Measurements from ENCODE around the gene KRT84. TPM values are rescaled to one million over a fixed set of nuclear protein-coding genes. Genes with fewer than 3 reads are reported as not detected.

KRT84 gene
- total RNA-seq, 1 donor from 2014 or later: not detected

GRCh38 chr12:52391618-52392002 lies 6.2 kb upstream of the KRT84 start:
- ATAC-seq (ENCODE audit: poor library complexity) (peak; percentile 93), DNase-seq (peak; percentile 82)
- intact Hi-C loops (cut with DNase I): no loop called here

- intact Hi-C loops (cut with DNase I): no loop called here
- peak; percentile 30 for ATAC-seq (ENCODE audit: poor library complexity)
Measured at GRCh38 chr12:52390739-52391617, 5.5 kb upstream of the KRT84 start.

GRCh38 chr12:52389313-52390207 lies 4.1 kb upstream of the KRT84 start:
- DNase-seq (no peak), ATAC-seq (ENCODE audit: poor library complexity) (no peak)
- intact Hi-C loops (cut with DNase I): loop anchor here (10.0 kb wide), 1 partner anchor 115 kb away; no protein-coding TSS in a partner anchor

More at GRCh38 chr12:52390739-52391617, 5.5 kb upstream of the KRT84 start:
- no peak for DNase-seq

- DNase-seq: no peak
- intact Hi-C loops (cut with DNase I): loop anchor here (10.0 kb wide), 1 partner anchor 117 kb away; no protein-coding TSS in a partner anchor
- no peak for ATAC-seq (ENCODE audit: poor library complexity)
Measured at GRCh38 chr12:52387859-52388258, 2.4 kb upstream of the KRT84 start.

- DNase-seq (no peak), ATAC-seq (ENCODE audit: poor library complexity) (no peak)
- intact Hi-C loops (cut with DNase I): loop anchor here (10.0 kb wide), 1 partner anchor 121 kb away; no protein-coding TSS in a partner anchor
Measured at GRCh38 chr12:52383331-52383730, 2.1 kb downstream of the KRT84 start.

- ATAC-seq (ENCODE audit: poor library complexity): no peak
- intact Hi-C loops (cut with DNase I): loop anchor here (10.0 kb wide), 1 partner anchor 122 kb away; no protein-coding TSS in a partner anchor
Measured at GRCh38 chr12:52382854-52383253, 2.6 kb downstream of the KRT84 start.

GRCh38 chr12:52381206-52381605 lies 4.2 kb downstream of the KRT84 start:
- intact Hi-C loops (cut with DNase I): loop anchor here (10.0 kb wide), 1 partner anchor 124 kb away; no protein-coding TSS in a partner anchor
- no peak for DNase-seq
- ATAC-seq (ENCODE audit: poor library complexity): no peak

More at GRCh38 chr12:52382854-52383253, 2.6 kb downstream of the KRT84 start:
- no peak for DNase-seq

GRCh38 chr12:52380271-52380694 lies 5.2 kb downstream of the KRT84 start:
- DNase-seq (peak; percentile 67), ATAC-seq (ENCODE audit: poor library complexity) (peak; percentile 38)
- intact Hi-C loops (cut with DNase I): loop anchor here (10.0 kb wide), 1 partner anchor 125 kb away; no protein-coding TSS in a partner anchor

- intact Hi-C loops (cut with DNase I): no loop called here
- DNase-seq (no peak), ATAC-seq (ENCODE audit: poor library complexity) (no peak)
Measured at GRCh38 chr12:52379536-52379935, 5.9 kb downstream of the KRT84 start.

- DNase-seq (no peak), ATAC-seq (ENCODE audit: poor library complexity) (no peak)
- intact Hi-C loops (cut with DNase I): no loop called here
Measured at GRCh38 chr12:52378091-52378490, 7.4 kb downstream of the KRT84 start.

GRCh38 chr12:52377266-52377665 lies 8.2 kb downstream of the KRT84 start:
- ATAC-seq (ENCODE audit: poor library complexity) (no peak), DNase-seq (no peak)
- intact Hi-C loops (cut with DNase I): no loop called here

- DNase-seq: peak; percentile 87
- intact Hi-C loops (cut with DNase I): loop anchor here (5.0 kb wide), 1 partner anchor 505 kb away; no protein-coding TSS in a partner anchor
- ATAC-seq (ENCODE audit: poor library complexity): peak; percentile 94
Measured at GRCh38 chr12:52372216-52373154, 13.0 kb downstream of the KRT84 start.

- DNase-seq: no peak
- intact Hi-C loops (cut with DNase I): loop anchor here (5.0 kb wide), 1 partner anchor 506 kb away; no protein-coding TSS in a partner anchor
- ATAC-seq (ENCODE audit: poor library complexity): no peak
Measured at GRCh38 chr12:52371716-52372115, 13.7 kb downstream of the KRT84 start.

- intact Hi-C loops (cut with DNase I): loop anchor here (5.0 kb wide), 1 partner anchor 506 kb away; no protein-coding TSS in a partner anchor
- ATAC-seq (ENCODE audit: poor library complexity) (peak; percentile 76), DNase-seq (peak; percentile 63)
Measured at GRCh38 chr12:52370926-52371608, 14.4 kb downstream of the KRT84 start.

- intact Hi-C loops (cut with DNase I): loop anchor here (5.0 to 10.0 kb wide), 2 partner anchors 145 to 507 kb away; no protein-coding TSS in a partner anchor
- no peak for DNase-seq
- no peak for ATAC-seq (ENCODE audit: poor library complexity)
Measured at GRCh38 chr12:52369809-52370208, 15.6 kb downstream of the KRT84 start.

GRCh38 chr12:52369211-52369610 lies 16.2 kb downstream of the KRT84 start:
- no peak for DNase-seq
- no peak for ATAC-seq (ENCODE audit: poor library complexity)
- intact Hi-C loops (cut with DNase I): loop anchor here (10.0 kb wide), 1 partner anchor 146 kb away; no protein-coding TSS in a partner anchor

GRCh38 chr12:52368508-52368907 lies 16.9 kb downstream of the KRT84 start:
- DNase-seq (no peak), ATAC-seq (ENCODE audit: poor library complexity) (no peak)
- intact Hi-C loops (cut with DNase I): loop anchor here (10.0 kb wide), 1 partner anchor 146 kb away; no protein-coding TSS in a partner anchor
